Measurements from ENCODE around the gene ACAD9. TPM values are rescaled to one million over a fixed set of nuclear protein-coding genes. Genes with fewer than 3 reads are reported as not detected.

Gene ACAD9
- total RNA-seq, 1 donor from 2014 or later: 61.8 TPM

GRCh38 chr3:128889139-128889894 is 9.9 kb downstream of the ACAD9 start:
- Mint-ChIP-seq H3K36me3 (peaks cover 17% of the 10 kb centered on the region), H3K27me3 (ENCODE audit: low read depth) (no peaks in the 10 kb centered on the region), H3K4me3 (no peak overlapping the region), H3K9me3 (no peaks in the 10 kb centered on the region), H3K27ac (no peak overlapping the region), H3K4me1 (no peaks in the 10 kb centered on the region)
- no peak for TF ChIP-seq CTCF (IDR thresholded peaks at IDR 0.05; ENCODE audit: unreplicated experiment)
- no peak for DNase-seq (ENCODE audit: low spot score in 2 of 2, unreplicated experiment in 2 of 2)

GRCh38 chr3:128895843-128896697 is 16.6 kb downstream of the ACAD9 start:
- Mint-ChIP-seq H3K27ac (no peak overlapping the region), H3K4me1 (no peaks in the 10 kb centered on the region), H3K9me3 (no peaks in the 10 kb centered on the region), H3K36me3 (peaks cover 38% of the 10 kb centered on the region), H3K4me3 (no peak overlapping the region), H3K27me3 (ENCODE audit: low read depth) (no peaks in the 10 kb centered on the region)
- no peak for DNase-seq (ENCODE audit: low spot score in 2 of 2, unreplicated experiment in 2 of 2)
- no peak for TF ChIP-seq CTCF (IDR thresholded peaks at IDR 0.05; ENCODE audit: unreplicated experiment)

- no peaks in the 10 kb centered on the region for H3K4me1 Mint-ChIP-seq
- peaks cover 37% of the 10 kb centered on the region for H3K36me3 Mint-ChIP-seq
- no peak overlapping the region for H3K4me3 Mint-ChIP-seq
- DNase-seq (ENCODE audit: low spot score in 2 of 2, unreplicated experiment in 2 of 2): no peak
- H3K27ac Mint-ChIP-seq: no peak overlapping the region
- no peaks in the 10 kb centered on the region for H3K27me3 Mint-ChIP-seq (ENCODE audit: low read depth)
- TF ChIP-seq CTCF (IDR thresholded peaks at IDR 0.05; ENCODE audit: unreplicated experiment): no peak
- H3K9me3 Mint-ChIP-seq: no peaks in the 10 kb centered on the region
Observed at GRCh38 chr3:128902426-128902825, 23.0 kb downstream of the ACAD9 start.

GRCh38 chr3:128903501-128903900 is 24.1 kb downstream of the ACAD9 start:
- Mint-ChIP-seq H3K27ac (no peak overlapping the region), H3K27me3 (ENCODE audit: low read depth) (no peaks in the 10 kb centered on the region), H3K9me3 (no peaks in the 10 kb centered on the region), H3K4me3 (no peak overlapping the region), H3K4me1 (no peaks in the 10 kb centered on the region), H3K36me3 (peaks cover 36% of the 10 kb centered on the region)
- TF ChIP-seq CTCF (IDR thresholded peaks at IDR 0.05; ENCODE audit: unreplicated experiment): no peak
- DNase-seq (ENCODE audit: low spot score in 2 of 2, unreplicated experiment in 2 of 2): no peak

GRCh38 chr3:128906031-128906803 is 26.8 kb downstream of the ACAD9 start:
- TF ChIP-seq CTCF (IDR thresholded peaks at IDR 0.05; ENCODE audit: unreplicated experiment): no peak
- H3K27me3 Mint-ChIP-seq (ENCODE audit: low read depth): no peaks in the 10 kb centered on the region
- no peak overlapping the region for H3K4me3 Mint-ChIP-seq
- H3K36me3 Mint-ChIP-seq: peaks cover 25% of the 10 kb centered on the region
- DNase-seq (ENCODE audit: low spot score in 2 of 2, unreplicated experiment in 2 of 2): no peak
- H3K9me3 Mint-ChIP-seq: no peaks in the 10 kb centered on the region
- H3K27ac Mint-ChIP-seq: no peak overlapping the region
- H3K4me1 Mint-ChIP-seq: no peaks in the 10 kb centered on the region

Data from mesothelial cell of epicardium (in vitro differentiated cells).